Epithelial cell of proximal tubule (primary cell): ENCODE measurements around the gene HOXC5. TPM values are rescaled to one million over a fixed set of nuclear protein-coding genes. Genes with fewer than 3 reads are reported as not detected.
"Not testable (repeated sequence)": the region's sequence is repeated elsewhere in the genome, so short reads cannot be mapped to it uniquely, and the experiment has no call there.

Experiments used
- DNase-seq: peaks from one replicate; pipeline ENCODE4 v3.0.0-alpha.2; 2011; ENCODE audit warnings: low read depth
- H3K4me3 ChIP-seq: 2 replicates; pipeline ENCODE4 v1.5.1; 2011; ENCODE audit warnings: low read depth, mild to moderate bottlenecking, low read length
- total RNA-seq: library from RNA; depleted of rRNA; stranded (reverse); fragments of >200 nt; gene quantifications from 2 replicates; pipeline ENCODE4 v1.2.3, GENCODE V29; 2015
- TF ChIP-seq, protein P1 (sequence below): conservative IDR thresholded peaks from 2 replicates; pipeline ENCODE4 v1.5.1; 2012; ENCODE audit warnings: low read depth, mild to moderate bottlenecking, low read length

HOXC5 gene
- total RNA-seq, 1 donor from 2014 or later = 1.2 TPM

GRCh38 chr12:54041097-54041690 lies 8.3 kb downstream of the HOXC5 start:
- TF ChIP-seq, protein P1, sequence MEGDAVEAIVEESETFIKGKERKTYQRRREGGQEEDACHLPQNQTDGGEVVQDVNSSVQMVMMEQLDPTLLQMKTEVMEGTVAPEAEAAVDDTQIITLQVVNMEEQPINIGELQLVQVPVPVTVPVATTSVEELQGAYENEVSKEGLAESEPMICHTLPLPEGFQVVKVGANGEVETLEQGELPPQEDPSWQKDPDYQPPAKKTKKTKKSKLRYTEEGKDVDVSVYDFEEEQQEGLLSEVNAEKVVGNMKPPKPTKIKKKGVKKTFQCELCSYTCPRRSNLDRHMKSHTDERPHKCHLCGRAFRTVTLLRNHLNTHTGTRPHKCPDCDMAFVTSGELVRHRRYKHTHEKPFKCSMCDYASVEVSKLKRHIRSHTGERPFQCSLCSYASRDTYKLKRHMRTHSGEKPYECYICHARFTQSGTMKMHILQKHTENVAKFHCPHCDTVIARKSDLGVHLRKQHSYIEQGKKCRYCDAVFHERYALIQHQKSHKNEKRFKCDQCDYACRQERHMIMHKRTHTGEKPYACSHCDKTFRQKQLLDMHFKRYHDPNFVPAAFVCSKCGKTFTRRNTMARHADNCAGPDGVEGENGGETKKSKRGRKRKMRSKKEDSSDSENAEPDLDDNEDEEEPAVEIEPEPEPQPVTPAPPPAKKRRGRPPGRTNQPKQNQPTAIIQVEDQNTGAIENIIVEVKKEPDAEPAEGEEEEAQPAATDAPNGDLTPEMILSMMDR = no peak
- no peak overlapping the region for H3K4me3 ChIP-seq
- DNase-seq = no peak

DNA sequence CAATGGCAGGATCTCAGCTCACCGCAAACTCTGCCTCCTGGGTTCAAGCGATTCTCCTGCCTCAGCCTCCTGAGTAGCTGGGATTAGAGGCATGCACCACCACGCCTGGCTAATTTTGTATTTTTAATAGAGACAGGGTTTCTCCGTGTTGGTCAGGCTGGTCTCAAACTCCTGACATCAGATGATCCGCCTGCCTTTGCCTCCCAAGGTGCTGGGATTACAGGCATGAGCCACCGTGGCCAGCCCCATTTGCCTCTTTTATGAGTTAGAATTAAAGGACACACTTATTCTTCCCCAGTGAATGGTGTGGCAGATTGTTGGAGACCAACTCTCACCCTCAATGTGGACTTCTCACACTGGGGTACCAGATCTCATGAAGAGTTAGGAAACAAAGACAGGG lies 9.2 kb downstream of the HOXC5 start:
- not testable (repeated sequence) for H3K4me3 ChIP-seq, DNase-seq

DNA sequence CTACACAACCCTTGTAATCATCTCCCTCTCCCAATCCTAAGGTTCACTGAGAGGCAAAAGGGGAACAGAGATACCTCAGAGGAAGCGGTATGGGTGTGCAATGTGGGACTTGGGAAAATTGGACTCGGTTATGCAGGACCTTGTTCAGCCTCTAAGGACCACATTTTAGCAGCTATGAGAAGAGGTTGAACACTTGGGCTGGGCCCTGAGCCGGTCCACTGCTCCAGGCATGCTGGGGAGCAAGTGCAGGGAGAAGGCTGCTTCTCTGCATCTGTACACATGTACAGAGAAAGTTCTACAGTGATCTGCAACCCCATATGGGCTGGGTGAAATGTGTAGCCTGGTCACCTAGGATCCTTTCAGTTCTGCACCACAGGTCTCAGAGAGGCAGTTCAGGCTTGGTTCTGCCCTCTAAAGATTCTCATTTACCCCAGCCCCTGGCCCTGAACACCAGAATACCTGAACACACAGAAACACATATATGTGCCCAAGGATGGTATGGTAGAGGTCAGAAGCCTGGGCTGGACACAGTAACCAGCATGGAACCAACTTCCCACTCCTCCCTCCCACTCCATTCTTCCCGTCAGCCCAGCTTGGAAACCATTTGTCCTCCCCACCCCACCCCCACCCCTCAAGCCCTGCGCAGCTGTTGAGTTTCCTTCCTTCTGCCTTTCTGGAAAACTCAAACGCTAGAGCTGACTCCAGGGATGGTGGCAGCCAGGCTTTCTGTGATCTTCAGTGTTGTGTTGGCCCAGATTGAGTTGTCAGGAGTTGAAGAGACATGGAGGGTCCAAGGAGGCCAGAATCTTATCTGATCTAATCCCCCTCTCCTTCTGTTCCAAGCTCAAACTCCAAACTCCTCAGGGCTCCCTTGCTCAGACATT lies 10.4 kb downstream of the HOXC5 start:
- TF ChIP-seq, protein P1 = no peak

GRCh38 chr12:54044425-54045103 lies 11.7 kb downstream of the HOXC5 start:
- H3K4me3 ChIP-seq = no peak overlapping the region
- DNase-seq = no peak
- TF ChIP-seq, protein P1 = no peak

More for the DNA sequence above, 10.4 kb downstream of the HOXC5 start:
- H3K4me3 ChIP-seq = no peak overlapping the region
- DNase-seq = no peak

- no peak overlapping the region for H3K4me3 ChIP-seq
- TF ChIP-seq, protein P1 = no peak
- DNase-seq = no peak
Measured at GRCh38 chr12:54045401-54045800, 12.6 kb downstream of the HOXC5 start.

- H3K4me3 ChIP-seq = no peak overlapping the region
- TF ChIP-seq, protein P1 = no peak
- DNase-seq = no peak
Measured at GRCh38 chr12:54045868-54046521, 13.1 kb downstream of the HOXC5 start.

DNA sequence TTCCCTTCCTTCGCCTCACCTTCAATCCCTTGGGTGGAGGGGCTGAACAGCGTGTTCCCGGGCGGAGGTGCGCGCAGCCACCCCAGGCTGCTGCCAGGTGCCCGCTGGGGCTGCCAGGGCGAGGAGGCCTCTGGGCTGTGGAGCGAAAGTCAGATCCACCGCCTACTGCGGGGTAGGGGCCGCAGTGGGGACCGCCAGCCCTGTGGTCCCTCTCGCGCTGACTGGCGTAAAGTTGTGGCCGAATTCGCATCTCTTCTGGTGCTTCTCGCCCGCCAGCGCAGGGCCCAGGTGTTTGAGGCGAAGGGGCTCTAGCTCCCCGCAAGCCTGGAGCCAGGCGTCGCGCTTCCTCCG lies 13.9 kb downstream of the HOXC5 start:
- no peak for DNase-seq
- H3K4me3 ChIP-seq = no peak overlapping the region
- TF ChIP-seq, protein P1 = no peak
